HEK293 (cell line): Measurements from ENCODE around the gene SPTBN2.

Experiments
- CTCF ChIA-PET: fragments of 350-600 bp; formaldehyde crosslinking; extraction: SDS; loops from one replicate; lab custom pipeline; 2021; ENCODE audit warnings: antibody characterized with exemption; lab: Yijun Ruan, JAX
- POLR2A ChIA-PET: fragments of 300-600 bp; formaldehyde crosslinking; extraction: SDS; loops from one replicate; lab custom pipeline; 2020; ENCODE audit warnings: antibody characterized with exemption, inconsistent platforms; lab: Yijun Ruan, JAX
- H3K27ac ChIP-seq: fragments of 200-500 bp; sonication (Bioruptor generic); 2 replicates; pipeline ENCODE4 v1.5.1; 2014; ENCODE audit warnings: low read depth, low read length, control low read depth, inconsistent platforms; ENCODE audit errors: extremely low read depth
- H3K36me3 ChIP-seq, 2 experiments: fragments of 200-500 bp in 1 of 2; sonication (Bioruptor generic) in 1 of 2; 1 replicate in 1 of 2; 2 replicates in 1 of 2; pipeline ENCODE4 v1.5.1; 2014 to 2017; ENCODE audit warnings: inconsistent platforms in 2 of 2, low read length in 2 of 2; ENCODE audit not compliant: control insufficient read depth in 2 of 2, insufficient read depth in 1 of 2
- H3K4me1 ChIP-seq: fragments of 200-500 bp; sonication (Bioruptor generic); 2 replicates; pipeline ENCODE4 v1.5.1; 2014; ENCODE audit warnings: mild to moderate bottlenecking, low read length, inconsistent platforms; ENCODE audit not compliant: control insufficient read depth, insufficient read depth
- H3K4me3 ChIP-seq: 2 replicates; pipeline ENCODE4 v1.5.1; 2011; ENCODE audit warnings: low read depth, mild to moderate bottlenecking, control low read depth, low read length, moderate library complexity
- H3K9me3 ChIP-seq: fragments of 200-500 bp; sonication (Bioruptor generic); 2 replicates; pipeline ENCODE4 v1.5.1; 2014; ENCODE audit warnings: low read depth, low read length, inconsistent platforms; ENCODE audit not compliant: control insufficient read depth, insufficient read depth
- KLF10 ChIP-seq: fragments of 450-650 bp; IDR thresholded peaks from 2 replicates; pipeline ENCODE4 v1.5.1; 2018; ENCODE audit warnings: missing biosample characterization, mild to moderate bottlenecking, missing genetic modification characterization
- KLF16 ChIP-seq: fragments of 450-650 bp; formaldehyde crosslinking; IDR thresholded peaks from 2 replicates; pipeline ENCODE4 v1.5.1; 2017; ENCODE audit warnings: missing biosample characterization, missing genetic modification characterization
- MYNN ChIP-seq: fragments of 450-650 bp; formaldehyde crosslinking; IDR thresholded peaks from 2 replicates; pipeline ENCODE4 v1.5.1; 2016; ENCODE audit warnings: missing biosample characterization, missing genetic modification characterization, borderline replicate concordance
- OVOL3 ChIP-seq: fragments of 450-650 bp; formaldehyde crosslinking; IDR thresholded peaks from 2 replicates; pipeline ENCODE4 v1.5.1; 2016; ENCODE audit warnings: missing biosample characterization, missing genetic modification characterization
- SP7 ChIP-seq: fragments of 450-650 bp; formaldehyde crosslinking; IDR thresholded peaks from 2 replicates; pipeline ENCODE4 v1.5.1; 2016; ENCODE audit warnings: missing biosample characterization, missing genetic modification characterization
- TCF7L2 ChIP-seq: IDR thresholded peaks from 2 replicates; pipeline ENCODE4 v1.6.1; 2011; ENCODE audit warnings: low read depth, mild to moderate bottlenecking, inconsistent platforms, low read length, moderate library complexity, borderline replicate concordance
- ZNF184 ChIP-seq: fragments of 450-650 bp; IDR thresholded peaks from 2 replicates; pipeline ENCODE4 v1.5.1; 2018; ENCODE audit warnings: missing biosample characterization, mild to moderate bottlenecking, missing genetic modification characterization
- ZNF391 ChIP-seq: fragments of 450-650 bp; formaldehyde crosslinking; IDR thresholded peaks from 2 replicates; pipeline ENCODE4 v1.5.1; 2016; ENCODE audit warnings: low read depth, missing biosample characterization, missing genetic modification characterization, borderline replicate concordance
- ZNF514 ChIP-seq: fragments of 450-650 bp; formaldehyde crosslinking; IDR thresholded peaks from 2 replicates; pipeline ENCODE4 v1.5.1; 2016; ENCODE audit warnings: missing biosample characterization, missing genetic modification characterization
- ZNF530 ChIP-seq: fragments of 450-650 bp; formaldehyde crosslinking; IDR thresholded peaks from 2 replicates; pipeline ENCODE4 v1.5.1; 2016; ENCODE audit warnings: low read depth, missing biosample characterization, missing genetic modification characterization
- ZNF600 ChIP-seq: fragments of 450-650 bp; formaldehyde crosslinking; IDR thresholded peaks from 2 replicates; pipeline ENCODE4 v1.5.1; 2016; ENCODE audit warnings: missing biosample characterization, missing genetic modification characterization
- ZNF660 ChIP-seq: fragments of 450-650 bp; IDR thresholded peaks from 2 replicates; pipeline ENCODE4 v1.5.1; 2018; ENCODE audit warnings: missing biosample characterization, mild to moderate bottlenecking, missing genetic modification characterization
- ZNF707 ChIP-seq: fragments of 450-650 bp; formaldehyde crosslinking; IDR thresholded peaks from 2 replicates; pipeline ENCODE4 v1.5.1; 2016; ENCODE audit warnings: missing biosample characterization, missing genetic modification characterization
- ZSCAN30 ChIP-seq: fragments of 450-650 bp; IDR thresholded peaks from 2 replicates; pipeline ENCODE4 v1.5.1; 2018; ENCODE audit warnings: missing biosample characterization, mild to moderate bottlenecking, missing genetic modification characterization, moderate library complexity
- ZXDB ChIP-seq: fragments of 450-650 bp; formaldehyde crosslinking; IDR thresholded peaks from 2 replicates; pipeline ENCODE4 v1.5.1; 2016; ENCODE audit warnings: missing biosample characterization, missing genetic modification characterization
- TF ChIP-seq, protein P1 (sequence below): fragments of 450-650 bp; formaldehyde crosslinking; conservative IDR thresholded peaks from 2 replicates; pipeline ENCODE4 v1.5.1; 2016; ENCODE audit warnings: low read depth, missing biosample characterization, missing genetic modification characterization
- TF ChIP-seq, protein P2 (sequence below): fragments of 450-650 bp; formaldehyde crosslinking; IDR thresholded peaks from 2 replicates; pipeline ENCODE4 v1.5.1; 2016; ENCODE audit warnings: missing biosample characterization, missing genetic modification characterization
- TF ChIP-seq, protein P3 (sequence below): fragments of 450-650 bp; formaldehyde crosslinking; IDR thresholded peaks from 2 replicates; pipeline ENCODE4 v1.5.1; 2016; ENCODE audit warnings: missing biosample characterization, missing genetic modification characterization, borderline replicate concordance
- TF ChIP-seq, protein P4 (sequence below): fragments of 450-650 bp; formaldehyde crosslinking; IDR thresholded peaks from 2 replicates; pipeline ENCODE4 v1.5.1; 2016; ENCODE audit warnings: missing biosample characterization, missing genetic modification characterization, borderline replicate concordance
- TF ChIP-seq, protein P5 (sequence below): fragments of 450-650 bp; formaldehyde crosslinking; IDR thresholded peaks from 2 replicates; pipeline ENCODE4 v1.5.1; 2016; ENCODE audit warnings: missing biosample characterization, missing genetic modification characterization

Gene SPTBN2

DNA sequence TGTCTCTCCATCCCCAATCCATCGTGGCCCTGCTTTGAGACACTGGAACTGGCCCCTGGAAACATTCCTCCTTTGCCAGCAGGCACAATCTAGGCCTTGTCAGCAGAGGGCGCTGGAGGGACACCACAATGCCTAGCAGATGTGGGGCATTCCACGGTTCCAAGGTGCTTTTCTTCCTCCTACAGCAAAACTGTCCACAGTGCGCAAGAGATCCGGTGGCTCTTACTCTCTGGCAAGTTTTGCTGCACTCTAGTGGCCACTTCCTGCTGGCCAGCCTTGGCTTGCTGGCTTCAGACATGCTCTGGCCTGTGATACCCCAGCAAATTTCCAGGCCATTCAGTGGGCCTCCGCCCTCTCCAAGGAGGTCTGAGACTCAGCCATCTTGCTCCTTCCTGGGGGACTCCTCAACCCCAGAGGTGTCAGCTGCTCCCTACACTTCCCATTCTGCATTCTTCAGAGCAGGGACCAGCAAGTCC lies 34.2 kb downstream of the SPTBN2 start (continued):
- TF ChIP-seq ZNF660 (tag by site-specific recombination), result peak; percentile 54; the same call in 1 of the 2 replicates
- peak; percentile 63; the same call in 1 of the 2 replicates for TF ChIP-seq ZSCAN30 (tag by site-specific recombination)
- no peak for TF ChIP-seq KLF10 (tag by site-specific recombination)
- no peak for TF ChIP-seq ZNF707 (tag by site-specific recombination)
- TF ChIP-seq ZNF600, result peak; percentile 21; the same call in 1 of the 2 replicates
- TF ChIP-seq, protein P1, sequence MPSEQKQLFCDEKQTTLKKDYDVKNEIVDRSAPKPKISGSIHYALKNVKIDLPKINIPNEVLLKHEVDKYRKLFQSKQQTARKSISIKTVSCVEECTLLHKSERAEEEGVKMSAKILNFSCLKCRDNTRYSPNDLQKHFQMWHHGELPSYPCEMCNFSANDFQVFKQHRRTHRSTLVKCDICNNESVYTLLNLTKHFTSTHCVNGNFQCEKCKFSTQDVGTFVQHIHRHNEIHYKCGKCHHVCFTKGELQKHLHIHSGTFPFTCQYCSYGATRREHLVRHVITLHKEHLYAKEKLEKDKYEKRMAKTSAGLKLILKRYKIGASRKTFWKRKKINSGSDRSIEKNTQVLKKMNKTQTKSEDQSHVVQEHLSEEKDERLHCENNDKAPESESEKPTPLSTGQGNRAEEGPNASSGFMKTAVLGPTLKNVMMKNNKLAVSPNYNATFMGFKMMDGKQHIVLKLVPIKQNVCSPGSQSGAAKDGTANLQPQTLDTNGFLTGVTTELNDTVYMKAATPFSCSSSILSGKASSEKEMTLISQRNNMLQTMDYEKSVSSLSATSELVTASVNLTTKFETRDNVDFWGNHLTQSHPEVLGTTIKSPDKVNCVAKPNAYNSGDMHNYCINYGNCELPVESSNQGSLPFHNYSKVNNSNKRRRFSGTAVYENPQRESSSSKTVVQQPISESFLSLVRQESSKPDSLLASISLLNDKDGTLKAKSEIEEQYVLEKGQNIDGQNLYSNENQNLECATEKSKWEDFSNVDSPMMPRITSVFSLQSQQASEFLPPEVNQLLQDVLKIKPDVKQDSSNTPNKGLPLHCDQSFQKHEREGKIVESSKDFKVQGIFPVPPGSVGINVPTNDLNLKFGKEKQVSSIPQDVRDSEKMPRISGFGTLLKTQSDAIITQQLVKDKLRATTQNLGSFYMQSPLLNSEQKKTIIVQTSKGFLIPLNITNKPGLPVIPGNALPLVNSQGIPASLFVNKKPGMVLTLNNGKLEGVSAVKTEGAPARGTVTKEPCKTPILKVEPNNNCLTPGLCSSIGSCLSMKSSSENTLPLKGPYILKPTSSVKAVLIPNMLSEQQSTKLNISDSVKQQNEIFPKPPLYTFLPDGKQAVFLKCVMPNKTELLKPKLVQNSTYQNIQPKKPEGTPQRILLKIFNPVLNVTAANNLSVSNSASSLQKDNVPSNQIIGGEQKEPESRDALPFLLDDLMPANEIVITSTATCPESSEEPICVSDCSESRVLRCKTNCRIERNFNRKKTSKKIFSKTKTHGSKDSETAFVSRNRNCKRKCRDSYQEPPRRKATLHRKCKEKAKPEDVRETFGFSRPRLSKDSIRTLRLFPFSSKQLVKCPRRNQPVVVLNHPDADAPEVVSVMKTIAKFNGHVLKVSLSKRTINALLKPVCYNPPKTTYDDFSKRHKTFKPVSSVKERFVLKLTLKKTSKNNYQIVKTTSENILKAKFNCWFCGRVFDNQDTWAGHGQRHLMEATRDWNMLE, result no peak
- TF ChIP-seq, protein P2, sequence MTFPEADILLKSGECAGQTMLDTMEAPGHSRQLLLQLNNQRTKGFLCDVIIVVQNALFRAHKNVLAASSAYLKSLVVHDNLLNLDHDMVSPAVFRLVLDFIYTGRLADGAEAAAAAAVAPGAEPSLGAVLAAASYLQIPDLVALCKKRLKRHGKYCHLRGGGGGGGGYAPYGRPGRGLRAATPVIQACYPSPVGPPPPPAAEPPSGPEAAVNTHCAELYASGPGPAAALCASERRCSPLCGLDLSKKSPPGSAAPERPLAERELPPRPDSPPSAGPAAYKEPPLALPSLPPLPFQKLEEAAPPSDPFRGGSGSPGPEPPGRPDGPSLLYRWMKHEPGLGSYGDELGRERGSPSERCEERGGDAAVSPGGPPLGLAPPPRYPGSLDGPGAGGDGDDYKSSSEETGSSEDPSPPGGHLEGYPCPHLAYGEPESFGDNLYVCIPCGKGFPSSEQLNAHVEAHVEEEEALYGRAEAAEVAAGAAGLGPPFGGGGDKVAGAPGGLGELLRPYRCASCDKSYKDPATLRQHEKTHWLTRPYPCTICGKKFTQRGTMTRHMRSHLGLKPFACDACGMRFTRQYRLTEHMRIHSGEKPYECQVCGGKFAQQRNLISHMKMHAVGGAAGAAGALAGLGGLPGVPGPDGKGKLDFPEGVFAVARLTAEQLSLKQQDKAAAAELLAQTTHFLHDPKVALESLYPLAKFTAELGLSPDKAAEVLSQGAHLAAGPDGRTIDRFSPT (tag by site-specific recombination), result no peak
- TF ChIP-seq ZNF184 (tag by site-specific recombination), result no peak
- 0 out of 2 replicates have a peak, but pooled peaks have one; percentile 25 for TF ChIP-seq ZXDB
- no peak for TF ChIP-seq MYNN (tag by site-specific recombination)
- TF ChIP-seq SP7 (tag by site-specific recombination), result peak; percentile 57; the same call in 1 of the 2 replicates
- TF ChIP-seq, protein P3, sequence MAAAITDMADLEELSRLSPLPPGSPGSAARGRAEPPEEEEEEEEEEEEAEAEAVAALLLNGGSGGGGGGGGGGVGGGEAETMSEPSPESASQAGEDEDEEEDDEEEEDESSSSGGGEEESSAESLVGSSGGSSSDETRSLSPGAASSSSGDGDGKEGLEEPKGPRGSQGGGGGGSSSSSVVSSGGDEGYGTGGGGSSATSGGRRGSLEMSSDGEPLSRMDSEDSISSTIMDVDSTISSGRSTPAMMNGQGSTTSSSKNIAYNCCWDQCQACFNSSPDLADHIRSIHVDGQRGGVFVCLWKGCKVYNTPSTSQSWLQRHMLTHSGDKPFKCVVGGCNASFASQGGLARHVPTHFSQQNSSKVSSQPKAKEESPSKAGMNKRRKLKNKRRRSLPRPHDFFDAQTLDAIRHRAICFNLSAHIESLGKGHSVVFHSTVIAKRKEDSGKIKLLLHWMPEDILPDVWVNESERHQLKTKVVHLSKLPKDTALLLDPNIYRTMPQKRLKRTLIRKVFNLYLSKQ (tag by site-specific recombination), result no peak
- no peak; the same call in 1 of the 2 replicates for TF ChIP-seq ZNF391

DNA sequence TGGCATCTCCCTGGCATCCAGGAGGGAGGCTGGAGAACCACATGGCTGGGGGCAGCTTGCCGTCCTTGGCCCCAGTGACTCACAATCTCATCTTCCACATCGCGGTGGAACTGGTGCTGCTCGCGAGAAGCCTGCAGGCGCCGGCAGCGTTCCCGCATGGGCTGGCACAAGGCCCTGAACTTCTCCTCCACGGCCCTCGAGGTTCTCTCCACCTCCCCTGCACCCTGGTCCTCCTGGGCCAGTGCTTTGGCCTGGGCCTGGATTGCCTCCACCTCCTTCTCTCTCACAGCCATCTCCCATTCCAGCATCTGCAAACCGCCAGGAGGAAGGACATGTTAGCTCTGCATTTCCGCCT lies 35.0 kb downstream of the SPTBN2 start:
- ChIA-PET POLR2A (no interaction called here), CTCF (interaction anchor here (0.5 to 7.3 kb wide), 12 partner anchors 14 to 1132 kb away, joined by 3 to 62 read pairs (median 3); no protein-coding TSS in a partner anchor)
- Histone ChIP-seq H3K4me1 (no peaks in the 10 kb centered on the region), H3K4me3 (no peak overlapping the region), H3K9me3 (no peaks in the 10 kb centered on the region), H3K27ac (no peak overlapping the region), H3K36me3 (peaks cover 0 to 82% of the 10 kb centered on the region in 2 experiments; a peak in 2 of 3 replicates)
- no peak for TF ChIP-seq KLF16 (tag by site-specific recombination)
- TF ChIP-seq, protein P4, sequence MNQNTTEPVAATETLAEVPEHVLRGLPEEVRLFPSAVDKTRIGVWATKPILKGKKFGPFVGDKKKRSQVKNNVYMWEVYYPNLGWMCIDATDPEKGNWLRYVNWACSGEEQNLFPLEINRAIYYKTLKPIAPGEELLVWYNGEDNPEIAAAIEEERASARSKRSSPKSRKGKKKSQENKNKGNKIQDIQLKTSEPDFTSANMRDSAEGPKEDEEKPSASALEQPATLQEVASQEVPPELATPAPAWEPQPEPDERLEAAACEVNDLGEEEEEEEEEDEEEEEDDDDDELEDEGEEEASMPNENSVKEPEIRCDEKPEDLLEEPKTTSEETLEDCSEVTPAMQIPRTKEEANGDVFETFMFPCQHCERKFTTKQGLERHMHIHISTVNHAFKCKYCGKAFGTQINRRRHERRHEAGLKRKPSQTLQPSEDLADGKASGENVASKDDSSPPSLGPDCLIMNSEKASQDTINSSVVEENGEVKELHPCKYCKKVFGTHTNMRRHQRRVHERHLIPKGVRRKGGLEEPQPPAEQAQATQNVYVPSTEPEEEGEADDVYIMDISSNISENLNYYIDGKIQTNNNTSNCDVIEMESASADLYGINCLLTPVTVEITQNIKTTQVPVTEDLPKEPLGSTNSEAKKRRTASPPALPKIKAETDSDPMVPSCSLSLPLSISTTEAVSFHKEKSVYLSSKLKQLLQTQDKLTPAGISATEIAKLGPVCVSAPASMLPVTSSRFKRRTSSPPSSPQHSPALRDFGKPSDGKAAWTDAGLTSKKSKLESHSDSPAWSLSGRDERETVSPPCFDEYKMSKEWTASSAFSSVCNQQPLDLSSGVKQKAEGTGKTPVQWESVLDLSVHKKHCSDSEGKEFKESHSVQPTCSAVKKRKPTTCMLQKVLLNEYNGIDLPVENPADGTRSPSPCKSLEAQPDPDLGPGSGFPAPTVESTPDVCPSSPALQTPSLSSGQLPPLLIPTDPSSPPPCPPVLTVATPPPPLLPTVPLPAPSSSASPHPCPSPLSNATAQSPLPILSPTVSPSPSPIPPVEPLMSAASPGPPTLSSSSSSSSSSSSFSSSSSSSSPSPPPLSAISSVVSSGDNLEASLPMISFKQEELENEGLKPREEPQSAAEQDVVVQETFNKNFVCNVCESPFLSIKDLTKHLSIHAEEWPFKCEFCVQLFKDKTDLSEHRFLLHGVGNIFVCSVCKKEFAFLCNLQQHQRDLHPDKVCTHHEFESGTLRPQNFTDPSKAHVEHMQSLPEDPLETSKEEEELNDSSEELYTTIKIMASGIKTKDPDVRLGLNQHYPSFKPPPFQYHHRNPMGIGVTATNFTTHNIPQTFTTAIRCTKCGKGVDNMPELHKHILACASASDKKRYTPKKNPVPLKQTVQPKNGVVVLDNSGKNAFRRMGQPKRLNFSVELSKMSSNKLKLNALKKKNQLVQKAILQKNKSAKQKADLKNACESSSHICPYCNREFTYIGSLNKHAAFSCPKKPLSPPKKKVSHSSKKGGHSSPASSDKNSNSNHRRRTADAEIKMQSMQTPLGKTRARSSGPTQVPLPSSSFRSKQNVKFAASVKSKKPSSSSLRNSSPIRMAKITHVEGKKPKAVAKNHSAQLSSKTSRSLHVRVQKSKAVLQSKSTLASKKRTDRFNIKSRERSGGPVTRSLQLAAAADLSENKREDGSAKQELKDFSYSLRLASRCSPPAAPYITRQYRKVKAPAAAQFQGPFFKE (tag by site-specific recombination), result no peak
- TF ChIP-seq TCF7L2, result no peak
- TF ChIP-seq ZNF514 (tag by site-specific recombination), result no peak
- no peak for TF ChIP-seq ZNF530 (tag by site-specific recombination)
- TF ChIP-seq, protein P5, sequence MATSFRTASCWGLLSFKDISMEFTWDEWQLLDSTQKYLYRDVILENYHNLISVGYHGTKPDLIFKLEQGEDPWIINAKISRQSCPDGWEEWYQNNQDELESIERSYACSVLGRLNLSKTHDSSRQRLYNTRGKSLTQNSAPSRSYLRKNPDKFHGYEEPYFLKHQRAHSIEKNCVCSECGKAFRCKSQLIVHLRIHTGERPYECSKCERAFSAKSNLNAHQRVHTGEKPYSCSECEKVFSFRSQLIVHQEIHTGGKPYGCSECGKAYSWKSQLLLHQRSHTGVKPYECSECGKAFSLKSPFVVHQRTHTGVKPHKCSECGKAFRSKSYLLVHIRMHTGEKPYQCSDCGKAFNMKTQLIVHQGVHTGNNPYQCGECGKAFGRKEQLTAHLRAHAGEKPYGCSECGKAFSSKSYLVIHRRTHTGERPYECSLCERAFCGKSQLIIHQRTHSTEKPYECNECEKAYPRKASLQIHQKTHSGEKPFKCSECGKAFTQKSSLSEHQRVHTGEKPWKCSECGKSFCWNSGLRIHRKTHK (tag by site-specific recombination), result no peak
- no peak for TF ChIP-seq OVOL3 (tag by site-specific recombination)
